ENCODE results near the gene KCNE5.

DNA sequence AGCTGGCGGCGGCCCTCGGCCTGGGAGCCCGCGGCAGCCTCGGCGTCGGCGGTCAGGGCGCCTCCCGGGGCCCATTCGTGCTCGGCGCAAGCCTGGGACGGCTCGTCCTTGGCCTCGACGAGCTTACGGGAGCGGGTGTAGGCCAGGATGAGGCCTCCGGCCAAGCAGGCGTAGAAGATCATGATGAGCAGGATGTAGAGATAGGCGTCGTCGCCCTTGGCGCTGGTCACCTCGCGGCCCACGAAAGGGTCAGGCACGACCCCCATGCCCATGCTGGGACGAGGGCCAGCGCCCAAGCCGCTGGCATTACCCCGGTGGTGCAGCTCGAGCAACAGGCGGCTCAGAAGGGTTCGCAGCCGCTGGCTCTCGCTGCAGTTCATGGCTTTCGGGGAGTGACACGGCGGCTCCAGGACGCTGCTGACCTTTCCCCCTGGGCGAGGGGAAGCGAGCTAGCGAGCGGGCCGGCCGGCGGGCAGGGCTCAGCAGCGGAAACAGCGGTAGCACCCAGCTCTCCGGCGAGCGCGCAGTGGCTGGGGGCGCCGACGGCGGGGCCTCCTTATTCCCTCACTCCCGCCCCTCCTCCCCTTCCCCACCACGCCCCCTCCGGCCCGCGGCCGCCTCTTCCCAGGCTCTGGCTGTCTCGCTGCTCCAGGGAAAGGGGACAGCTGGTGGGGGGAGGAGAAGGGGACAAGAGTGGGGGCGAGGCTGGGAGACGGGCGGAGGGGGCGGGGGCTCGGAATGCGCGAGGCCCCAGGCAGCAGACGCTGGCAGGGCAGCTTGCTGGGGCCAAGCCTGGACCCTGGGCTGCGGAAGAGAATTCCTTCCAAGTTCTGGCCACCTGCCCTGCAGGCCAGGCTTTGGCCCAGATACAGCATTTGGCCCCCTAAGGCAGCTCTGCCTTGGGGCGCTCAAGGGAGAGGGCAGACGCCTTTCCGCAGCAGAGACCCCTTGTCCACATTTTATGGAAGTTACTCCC, at the start of gene KCNE5:
- TF ChIP-seq, protein P1, sequence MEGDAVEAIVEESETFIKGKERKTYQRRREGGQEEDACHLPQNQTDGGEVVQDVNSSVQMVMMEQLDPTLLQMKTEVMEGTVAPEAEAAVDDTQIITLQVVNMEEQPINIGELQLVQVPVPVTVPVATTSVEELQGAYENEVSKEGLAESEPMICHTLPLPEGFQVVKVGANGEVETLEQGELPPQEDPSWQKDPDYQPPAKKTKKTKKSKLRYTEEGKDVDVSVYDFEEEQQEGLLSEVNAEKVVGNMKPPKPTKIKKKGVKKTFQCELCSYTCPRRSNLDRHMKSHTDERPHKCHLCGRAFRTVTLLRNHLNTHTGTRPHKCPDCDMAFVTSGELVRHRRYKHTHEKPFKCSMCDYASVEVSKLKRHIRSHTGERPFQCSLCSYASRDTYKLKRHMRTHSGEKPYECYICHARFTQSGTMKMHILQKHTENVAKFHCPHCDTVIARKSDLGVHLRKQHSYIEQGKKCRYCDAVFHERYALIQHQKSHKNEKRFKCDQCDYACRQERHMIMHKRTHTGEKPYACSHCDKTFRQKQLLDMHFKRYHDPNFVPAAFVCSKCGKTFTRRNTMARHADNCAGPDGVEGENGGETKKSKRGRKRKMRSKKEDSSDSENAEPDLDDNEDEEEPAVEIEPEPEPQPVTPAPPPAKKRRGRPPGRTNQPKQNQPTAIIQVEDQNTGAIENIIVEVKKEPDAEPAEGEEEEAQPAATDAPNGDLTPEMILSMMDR (IDR thresholded peaks at IDR 0.05) = no peak
- TF ChIP-seq POLR2A (IDR thresholded peaks at IDR 0.05) = no peak

Measured in thyroid gland (tissue), 4 donors.